RWPE2 (cell line): ENCODE measurements around the gene MYF5.

Experiments used
- ATAC-seq: fragments of 200-7000 bp; cut with Tn5 transposase; 3 replicates; pipeline ENCODE4 v1.9.1; 2021; ENCODE audit warnings: low read depth
- DNase-seq: peaks from one replicate; pipeline ENCODE4 v3.0.0-alpha.2; 2020; ENCODE audit warnings: low spot score
- H3K27ac ChIP-seq: fragments of 450-650 bp; 2 replicates; pipeline ENCODE4 v1.5.1; 2017; ENCODE audit warnings: mild to moderate bottlenecking; ENCODE audit not compliant: poor library complexity, severe bottlenecking
- H3K27me3 ChIP-seq: fragments of 250-450 bp; sonication (Bioruptor Pico); 2 replicates; pipeline ENCODE4 v1.5.1; 2021; ENCODE audit warnings: mild to moderate bottlenecking, moderate library complexity; ENCODE audit not compliant: insufficient read depth, poor library complexity, severe bottlenecking
- H3K36me3 ChIP-seq: fragments of 250-450 bp; sonication (Bioruptor Pico); 2 replicates; pipeline ENCODE4 v1.5.1; 2020; ENCODE audit warnings: low read depth, mild to moderate bottlenecking, moderate library complexity
- H3K4me1 ChIP-seq: fragments of 250-450 bp; sonication (Bioruptor Pico); 2 replicates; pipeline ENCODE4 v1.5.1; 2021; ENCODE audit warnings: mild to moderate bottlenecking, moderate library complexity; ENCODE audit not compliant: insufficient read depth, poor library complexity, severe bottlenecking
- H3K4me3 ChIP-seq: fragments of 250-450 bp; sonication (Bioruptor Pico); 2 replicates; pipeline ENCODE4 v1.5.1; 2021; ENCODE audit warnings: mild to moderate bottlenecking, moderate library complexity; ENCODE audit not compliant: severe bottlenecking
- H3K9me3 ChIP-seq: fragments of 250-450 bp; sonication (Bioruptor Pico); 2 replicates; pipeline ENCODE4 v1.5.1; 2021; ENCODE audit warnings: mild to moderate bottlenecking, moderate library complexity; ENCODE audit not compliant: severe bottlenecking
- CTCF ChIP-seq: fragments of 450-650 bp; IDR thresholded peaks from one replicate; pipeline ENCODE4 v1.5.1; 2017; ENCODE audit warnings: mild to moderate bottlenecking, moderate library complexity; ENCODE audit not compliant: poor library complexity, severe bottlenecking

Gene MYF5

DNA sequence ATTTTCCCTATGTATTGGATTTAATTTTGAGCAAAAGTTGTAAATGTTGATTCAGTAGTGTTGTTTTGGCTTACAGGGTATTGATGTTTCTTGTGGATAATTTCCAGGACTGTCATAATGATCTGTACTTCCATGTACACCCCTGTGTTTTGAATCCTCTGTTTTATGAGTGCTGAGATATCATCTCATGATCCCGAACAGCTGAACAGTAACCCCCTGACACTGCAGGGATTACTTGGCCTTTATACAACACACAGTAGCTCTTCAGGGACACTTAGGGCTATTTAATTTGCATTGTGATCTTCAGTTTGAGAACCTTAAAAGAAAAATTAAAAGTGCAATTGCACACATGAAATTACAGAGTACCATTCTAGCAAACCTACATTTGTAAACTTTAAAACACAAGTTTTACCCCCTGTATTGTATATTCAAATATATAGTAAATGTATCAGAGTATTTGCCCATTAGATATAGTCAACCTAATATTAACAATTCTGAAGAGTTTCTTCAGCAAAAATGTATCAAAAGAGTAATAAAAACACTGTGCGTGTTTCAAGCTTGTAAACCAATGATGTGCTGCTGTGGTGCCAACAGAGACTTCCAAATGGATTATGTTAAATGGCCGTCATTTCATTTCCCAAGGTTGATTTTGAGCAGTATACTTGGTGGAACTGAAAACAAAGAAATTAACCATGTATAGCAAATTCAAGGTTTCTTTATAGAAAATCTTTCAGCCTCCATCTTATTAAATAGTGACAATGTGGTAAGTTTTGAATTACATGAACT lies 37.2 kb upstream of the MYF5 start:
- H3K36me3 ChIP-seq: no peaks in the 10 kb centered on the region
- no peak overlapping the region for H3K4me3 ChIP-seq
- no peak for ATAC-seq
- TF ChIP-seq CTCF: no peak
- H3K27ac ChIP-seq: no peak overlapping the region
- DNase-seq: no peak
- no peaks in the 10 kb centered on the region for H3K27me3 ChIP-seq
- H3K4me1 ChIP-seq: no peaks in the 10 kb centered on the region
- H3K9me3 ChIP-seq: no peaks in the 10 kb centered on the region

DNA sequence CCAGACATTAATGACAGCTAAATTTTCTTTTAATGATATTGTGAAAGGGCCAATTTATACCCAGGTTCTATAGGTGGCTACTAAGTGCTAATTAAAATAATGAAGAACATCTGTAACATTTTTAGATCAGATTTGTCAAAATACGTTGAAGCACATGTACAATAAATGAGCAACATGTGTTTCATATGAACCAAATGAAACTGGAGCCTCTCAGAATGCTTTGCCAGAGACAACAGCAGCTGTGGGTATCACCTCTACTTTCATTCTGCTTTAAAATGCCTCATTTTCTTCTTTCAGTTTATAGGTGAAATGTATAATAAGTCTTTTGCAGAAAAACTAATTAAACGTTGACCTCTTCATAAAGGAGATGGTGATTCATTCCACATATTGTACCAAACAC lies 35.4 kb upstream of the MYF5 start:
- no peak overlapping the region for H3K27ac ChIP-seq
- no peak for TF ChIP-seq CTCF
- H3K27me3 ChIP-seq: no peaks in the 10 kb centered on the region
- ATAC-seq: no peak
- no peaks in the 10 kb centered on the region for H3K9me3 ChIP-seq
- H3K4me1 ChIP-seq: no peaks in the 10 kb centered on the region
- no peaks in the 10 kb centered on the region for H3K36me3 ChIP-seq
- no peak overlapping the region for H3K4me3 ChIP-seq
- no peak for DNase-seq

DNA sequence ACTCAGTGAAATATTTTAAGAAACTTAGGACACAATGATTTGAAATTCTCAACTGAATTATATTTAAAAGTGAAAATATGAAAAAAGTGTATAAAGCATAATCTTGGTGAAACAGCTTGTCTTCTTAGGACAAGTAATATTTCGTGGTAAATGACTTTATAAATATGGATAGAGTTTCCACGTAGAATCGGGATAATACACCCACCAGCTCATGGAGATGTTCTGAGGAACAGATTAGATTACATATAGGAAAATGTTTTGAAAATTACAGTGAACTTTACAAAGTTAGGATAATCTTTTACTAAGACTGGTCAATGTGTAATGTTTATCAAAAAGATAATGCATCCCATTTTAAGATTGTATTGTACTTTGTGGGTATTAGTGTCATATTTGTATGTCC lies 34.9 kb upstream of the MYF5 start:
- Histone ChIP-seq H3K4me3 (no peak overlapping the region), H3K36me3 (no peaks in the 10 kb centered on the region), H3K4me1 (no peaks in the 10 kb centered on the region), H3K27ac (no peak overlapping the region), H3K27me3 (no peaks in the 10 kb centered on the region), H3K9me3 (no peaks in the 10 kb centered on the region)
- DNase-seq (no peak), ATAC-seq (no peak)
- TF ChIP-seq CTCF: no peak

DNA sequence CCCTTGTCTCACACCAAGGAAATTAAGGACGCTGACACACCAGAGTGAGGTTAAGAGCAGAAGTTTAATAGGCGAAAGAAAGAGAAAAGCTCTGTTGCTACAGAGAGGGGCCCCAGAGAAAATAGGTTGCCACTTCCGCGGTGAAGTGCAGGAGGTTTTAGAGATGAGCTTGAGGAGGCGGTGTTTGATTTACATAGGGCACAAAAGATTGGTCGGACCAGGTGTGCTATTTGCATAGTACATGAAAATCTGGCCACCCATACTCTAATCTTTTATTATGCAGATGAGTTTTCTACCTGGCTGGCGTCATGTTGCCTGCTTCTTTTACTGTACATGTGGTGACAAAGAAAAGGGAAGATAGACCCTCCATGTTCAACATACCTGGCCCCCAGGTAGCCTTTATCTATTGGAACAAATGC lies 32.6 kb upstream of the MYF5 start:
- Histone ChIP-seq H3K9me3 (no peaks in the 10 kb centered on the region), H3K4me1 (no peaks in the 10 kb centered on the region), H3K4me3 (no peak overlapping the region), H3K36me3 (no peaks in the 10 kb centered on the region), H3K27me3 (no peaks in the 10 kb centered on the region), H3K27ac (no peak overlapping the region)
- TF ChIP-seq CTCF: no peak
- DNase-seq (no peak), ATAC-seq (no peak)

- H3K4me1 ChIP-seq: no peaks in the 10 kb centered on the region
- no peak overlapping the region for H3K4me3 ChIP-seq
- ATAC-seq (no peak), DNase-seq (no peak)
- no peaks in the 10 kb centered on the region for H3K9me3 ChIP-seq
- no peaks in the 10 kb centered on the region for H3K36me3 ChIP-seq
- no peak for TF ChIP-seq CTCF
- no peaks in the 10 kb centered on the region for H3K27me3 ChIP-seq
- H3K27ac ChIP-seq: no peak overlapping the region
Observed at GRCh38 chr12:80690090-80690489, 26.6 kb upstream of the MYF5 start.
